Activated CD8-positive, alpha-beta T cell treated with anti-CD3 and anti-CD28 coated beads for 36 hours (primary cell): ENCODE data around the gene GSTM2. TPM values are rescaled to one million over a fixed set of nuclear protein-coding genes. Genes with fewer than 3 reads are reported as not detected.
A peak's percentile ranks its signal among the peaks of the same experiment; 100 is the strongest.

Experiments used
- ATAC-seq: fragments of 200-7000 bp; cut with Tn5 transposase; one replicate; pipeline ENCODE4 v1.10.0; 2021; ENCODE audit warnings: mild to moderate bottlenecking, moderate library complexity
- CTCF ChIA-PET: fragments of 350-600 bp; sonication (Branson Sonifier 250); formaldehyde crosslinking; loops from one replicate; lab custom pipeline; 2021; ENCODE audit warnings: antibody characterized with exemption; lab: Charles Lee
- POLR2A ChIA-PET: fragments of 350-600 bp; sonication (Branson Sonifier 250); formaldehyde crosslinking; loops from one replicate; lab custom pipeline; 2021; ENCODE audit warnings: antibody characterized with exemption; lab: Charles Lee
- DNase-seq: peaks from one replicate; pipeline ENCODE4 v3.0.0-alpha.2; 2020
- H3K27ac Mint-ChIP-seq: one replicate; pipeline ENCODE4 v1.8.0; 2021; ENCODE audit warnings: mild to moderate bottlenecking, mixed read lengths
- H3K27me3 Mint-ChIP-seq: one replicate; pipeline ENCODE4 v1.8.0; 2021; ENCODE audit warnings: mixed read lengths
- H3K36me3 Mint-ChIP-seq: one replicate; pipeline ENCODE4 v1.8.0; 2021; ENCODE audit warnings: low read depth, mixed read lengths
- H3K4me1 Mint-ChIP-seq: one replicate; pipeline ENCODE4 v1.8.0; 2021; ENCODE audit warnings: low read depth, mixed read lengths
- H3K4me3 Mint-ChIP-seq: one replicate; pipeline ENCODE4 v1.8.0; 2021; ENCODE audit warnings: mild to moderate bottlenecking, moderate library complexity, mixed read lengths
- H3K9me3 Mint-ChIP-seq: one replicate; pipeline ENCODE4 v1.8.0; 2021; ENCODE audit warnings: mixed read lengths
- intact Hi-C: fragments of 100-400 bp; cut with micrococcal nuclease; formaldehyde crosslinking; loops from one replicate; pipeline ENCODE4 v1.10.0; 2022
- total RNA-seq, 2 experiments: library from RNA; stranded (reverse); gene quantifications; one replicate each; pipeline ENCODE4 v1.2.3, GENCODE V29; 2021
- TF ChIP-seq, protein P1 (sequence below): fragments of 200-600 bp; IDR thresholded peaks from one replicate; pipeline ENCODE4 v1.8.0; 2022; ENCODE audit warnings: antibody characterized with exemption, mild to moderate bottlenecking

Gene GSTM2
- total RNA-seq, 2 experiments from 2014 or later = 13.6 to 16.2 TPM

- Mint-ChIP-seq H3K27me3 (no peaks in the 10 kb centered on the region), H3K36me3 (peaks cover 13% of the 10 kb centered on the region), H3K4me1 (peaks cover 12% of the 10 kb centered on the region), H3K9me3 (no peaks in the 10 kb centered on the region), H3K4me3 (no peak overlapping the region), H3K27ac (peak overlapping the region; percentile 19)
- DNase-seq (peak; percentile 42), ATAC-seq (peak; percentile 65)
- intact Hi-C loops = no loop called here
- TF ChIP-seq, protein P1, sequence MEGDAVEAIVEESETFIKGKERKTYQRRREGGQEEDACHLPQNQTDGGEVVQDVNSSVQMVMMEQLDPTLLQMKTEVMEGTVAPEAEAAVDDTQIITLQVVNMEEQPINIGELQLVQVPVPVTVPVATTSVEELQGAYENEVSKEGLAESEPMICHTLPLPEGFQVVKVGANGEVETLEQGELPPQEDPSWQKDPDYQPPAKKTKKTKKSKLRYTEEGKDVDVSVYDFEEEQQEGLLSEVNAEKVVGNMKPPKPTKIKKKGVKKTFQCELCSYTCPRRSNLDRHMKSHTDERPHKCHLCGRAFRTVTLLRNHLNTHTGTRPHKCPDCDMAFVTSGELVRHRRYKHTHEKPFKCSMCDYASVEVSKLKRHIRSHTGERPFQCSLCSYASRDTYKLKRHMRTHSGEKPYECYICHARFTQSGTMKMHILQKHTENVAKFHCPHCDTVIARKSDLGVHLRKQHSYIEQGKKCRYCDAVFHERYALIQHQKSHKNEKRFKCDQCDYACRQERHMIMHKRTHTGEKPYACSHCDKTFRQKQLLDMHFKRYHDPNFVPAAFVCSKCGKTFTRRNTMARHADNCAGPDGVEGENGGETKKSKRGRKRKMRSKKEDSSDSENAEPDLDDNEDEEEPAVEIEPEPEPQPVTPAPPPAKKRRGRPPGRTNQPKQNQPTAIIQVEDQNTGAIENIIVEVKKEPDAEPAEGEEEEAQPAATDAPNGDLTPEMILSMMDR = no peak
- CTCF ChIA-PET = interaction anchor here (0.8 to 18.5 kb wide), 5 partner anchors 9 to 157 kb away, joined by 3 to 294 read pairs (median 10); partner anchors contain the start of gene GPR61
- POLR2A ChIA-PET = interaction anchor here (1.8 kb wide), 1 partner anchor 14 kb away, joined by 4 read pairs; no protein-coding TSS in a partner anchor
Observed at GRCh38 chr1:109634292-109634691, 33.6 kb upstream of the GSTM2 start.

DNA sequence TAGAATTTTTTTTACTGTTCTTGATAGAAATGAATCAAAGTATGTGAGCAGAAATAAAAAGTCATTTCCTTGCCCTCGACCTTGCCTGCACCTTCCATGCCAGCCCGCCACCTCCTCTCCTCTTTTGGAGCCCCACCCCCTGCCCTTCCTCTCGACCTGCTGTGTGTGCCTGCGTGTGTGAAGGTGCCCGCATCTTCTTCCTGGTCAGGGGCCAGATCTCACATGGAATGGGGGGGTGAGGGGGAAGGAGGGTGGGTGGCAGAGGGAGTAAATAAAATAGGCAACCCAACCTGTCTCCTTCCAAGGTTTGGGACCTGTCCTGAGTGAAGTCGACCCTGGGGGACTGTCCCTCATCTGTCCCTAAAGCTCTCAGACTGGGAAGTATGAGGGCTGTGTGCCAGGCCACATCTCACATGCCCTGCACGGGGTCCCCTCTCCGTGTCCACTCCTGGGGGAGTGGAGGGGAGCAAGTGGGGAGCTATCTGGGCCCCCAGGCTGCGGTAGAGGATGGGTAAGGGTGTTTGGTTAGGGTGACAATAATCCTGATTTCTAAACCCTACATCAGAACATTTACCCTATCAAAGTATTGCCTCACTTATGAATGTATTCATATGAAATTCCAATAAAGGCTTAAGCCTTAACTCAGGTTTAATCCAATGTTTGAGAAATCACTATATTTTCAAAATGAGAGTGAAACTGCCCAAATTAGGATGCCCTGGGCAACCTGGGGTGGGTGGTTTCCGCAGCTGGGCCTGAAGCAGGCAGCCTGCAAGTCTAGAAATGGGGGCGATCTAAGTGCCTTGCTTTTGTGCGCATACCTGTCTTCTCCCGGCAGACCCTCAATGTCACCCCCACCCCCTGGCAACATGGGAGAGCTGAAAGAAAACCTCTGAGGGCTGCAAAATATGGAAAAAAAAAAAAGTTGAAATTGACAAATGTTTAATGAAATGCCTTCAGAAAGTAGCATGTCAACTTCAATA is 32.8 kb upstream of the GSTM2 start:
- no peak overlapping the region for H3K4me3 Mint-ChIP-seq
- TF ChIP-seq, protein P1 = no peak
- ChIA-PET POLR2A (interaction anchor here (1.8 kb wide), 1 partner anchor 14 kb away, joined by 4 read pairs; no protein-coding TSS in a partner anchor), CTCF (interaction anchor here (0.8 to 18.5 kb wide), 10 partner anchors 8 to 156 kb away, joined by 3 to 294 read pairs (median 7); partner anchors contain the start of genes GPR61, GSTM1 and GSTM4)
- intact Hi-C loops = no loop called here
- DNase-seq (peak; percentile 43), ATAC-seq (peak; percentile 50)
- peak overlapping the region; percentile 19 for H3K27ac Mint-ChIP-seq
- no peaks in the 10 kb centered on the region for H3K27me3 Mint-ChIP-seq
- H3K9me3 Mint-ChIP-seq = no peaks in the 10 kb centered on the region
- H3K36me3 Mint-ChIP-seq = peaks cover 9% of the 10 kb centered on the region
- peaks cover 13% of the 10 kb centered on the region for H3K4me1 Mint-ChIP-seq

- Mint-ChIP-seq H3K4me3 (no peak overlapping the region), H3K9me3 (no peaks in the 10 kb centered on the region), H3K4me1 (peaks cover 14% of the 10 kb centered on the region), H3K27me3 (no peaks in the 10 kb centered on the region), H3K36me3 (peaks cover 8% of the 10 kb centered on the region), H3K27ac (no peak overlapping the region)
- intact Hi-C loops = no loop called here
- no peak for DNase-seq
- ChIA-PET CTCF (interaction anchor here (1.0 to 18.5 kb wide), 14 partner anchors 11 to 425 kb away, joined by 3 to 294 read pairs (median 6); partner anchors contain the start of genes AHCYL1, GNAI3, GPR61 and GSTM1), POLR2A (no interaction called here)
- no peak for ATAC-seq
- TF ChIP-seq, protein P1 = no peak
Observed at GRCh38 chr1:109635862-109636200, 32.0 kb upstream of the GSTM2 start.

- intact Hi-C loops = no loop called here
- TF ChIP-seq, protein P1 = no peak
- Mint-ChIP-seq H3K4me3 (no peak overlapping the region), H3K4me1 (peaks cover 14% of the 10 kb centered on the region), H3K27ac (no peak overlapping the region), H3K36me3 (peaks cover 2% of the 10 kb centered on the region), H3K27me3 (no peaks in the 10 kb centered on the region), H3K9me3 (no peaks in the 10 kb centered on the region)
- ChIA-PET POLR2A (interaction anchor here (0.7 kb wide), 1 partner anchor 8 kb away, joined by 4 read pairs; no protein-coding TSS in a partner anchor), CTCF (interaction anchor here (1.1 to 18.5 kb wide), 14 partner anchors 15 to 424 kb away, joined by 3 to 294 read pairs (median 6); partner anchors contain the start of genes AHCYL1, AMPD2, GNAI3 and GPR61)
- DNase-seq = no peak
- ATAC-seq = no peak
Observed at GRCh38 chr1:109636201-109636952, 31.5 kb upstream of the GSTM2 start.
